ENCODE results near the gene EID2B. TPM values are rescaled to one million over a fixed set of nuclear protein-coding genes. Genes with fewer than 3 reads are reported as not detected.

Gene EID2B
- total and polyA plus RNA-seq, 9 donors: 2.3 to 7.5 (median 6.2) TPM

- 0 to 1% (median 0%) methylated on average over 53 to 84 of the region's 84 CpGs for WGBS, 3 donors
- Histone ChIP-seq H3K27ac (peak within 1 kb of the TSS; percentile 88 to 93), H3K4me3 (peak within 1 kb of the TSS; percentile 60), H3K4me1 (ENCODE audit: insufficient read depth) (no peaks in the 10 kb centered on the region), H3K36me3 (no peaks in the 10 kb centered on the region), H3K9me3 (no peaks in the 10 kb centered on the region), H3K27me3 (no peaks in the 10 kb centered on the region)
- intact Hi-C loops (cut with DNase I): loop anchor here (10.0 kb wide), 7 partner anchors 65 to 675 kb away; partner anchors contain the start of genes MED29 (in 1 of the 4), PAF1 (in 1 of the 4), SAMD4B (in 1 of the 4) and SUPT5H (in 1 of the 4)
- TF ChIP-seq EP300 (IDR thresholded peaks at IDR 0.05): no peak
- TF ChIP-seq POLR2A (IDR thresholded peaks at IDR 0.05): peak; percentile 87
- TF ChIP-seq CTCF (IDR thresholded peaks at IDR 0.05): peak; percentile 81 to 87 (median 84)
- peak; percentile 94 to 97 (median 95) for DNase-seq
These were observed 7.1 kb upstream of the EID2B start, which contains the start of gene EID2 for GRCh38 chr19:39539518-39540332. EID2 (minus strand) TSS chr19:39540161; CDS start chr19:39540079, 82 bp downstream.

DNA sequence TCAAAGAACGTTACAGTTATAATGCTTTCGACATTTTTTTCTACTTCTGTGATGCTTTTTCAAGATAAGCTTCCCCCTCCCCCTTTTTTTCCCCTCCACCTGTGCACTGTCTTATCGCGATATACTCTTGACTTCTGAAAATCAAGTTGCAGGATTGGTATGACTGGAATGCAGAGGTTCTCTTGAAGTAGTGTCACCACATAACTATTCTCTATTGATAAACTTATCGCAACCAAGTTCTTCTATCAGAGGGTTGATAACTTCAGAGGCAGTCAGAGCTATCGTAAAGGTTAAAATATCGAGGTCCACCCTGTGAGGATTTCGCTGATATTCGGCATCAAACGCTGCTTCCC is 6.5 kb upstream of the EID2B start:
- no peaks in the 10 kb centered on the region for H3K27me3 ChIP-seq
- H3K9me3 ChIP-seq: no peaks in the 10 kb centered on the region
- no peak for DNase-seq
- 1 to 2% (median 2%) methylated on average over 10 of the region's 10 CpGs for WGBS, 3 donors
- no peaks in the 10 kb centered on the region for H3K36me3 ChIP-seq
- peak overlapping the region; percentile 60 for H3K4me3 ChIP-seq
- no peaks in the 10 kb centered on the region for H3K4me1 ChIP-seq (ENCODE audit: insufficient read depth)
- intact Hi-C loops (cut with DNase I): loop anchor here (10.0 kb wide), 6 partner anchors 64 to 424 kb away; partner anchors contain the start of genes MED29 (in 1 of the 4), PAF1 (in 1 of the 4), SAMD4B (in 1 of the 4) and SUPT5H (in 1 of the 4)
- TF ChIP-seq CTCF (IDR thresholded peaks at IDR 0.05) (no peak), POLR2A (IDR thresholded peaks at IDR 0.05) (no peak), EP300 (IDR thresholded peaks at IDR 0.05) (no peak)
- H3K27ac ChIP-seq: peak overlapping the region; percentile 88 to 93

- Histone ChIP-seq H3K4me3 (no peak overlapping the region), H3K27ac (no peak overlapping the region), H3K4me1 (ENCODE audit: insufficient read depth) (peaks cover 1% of the 10 kb centered on the region), H3K27me3 (no peaks in the 10 kb centered on the region), H3K36me3 (no peaks in the 10 kb centered on the region), H3K9me3 (no peaks in the 10 kb centered on the region)
- WGBS, 3 donors: 63 to 79% (median 65%) methylated on average over 3 of the region's 3 CpGs
- no peak for DNase-seq
- no peak for TF ChIP-seq EP300 (IDR thresholded peaks at IDR 0.05)
- no peak for TF ChIP-seq POLR2A (IDR thresholded peaks at IDR 0.05)
- intact Hi-C loops (cut with DNase I): loop anchor here (5.0 to 10.0 kb wide), 7 partner anchors 59 to 419 kb away; partner anchors contain the start of genes SUPT5H (in 2 of the 4), MED29 (in 1 of the 4), PAF1 (in 1 of the 4) and SAMD4B (in 1 of the 4)
These were observed 1.1 kb upstream of the EID2B start for GRCh38 chr19:39533791-39534190.

DNA sequence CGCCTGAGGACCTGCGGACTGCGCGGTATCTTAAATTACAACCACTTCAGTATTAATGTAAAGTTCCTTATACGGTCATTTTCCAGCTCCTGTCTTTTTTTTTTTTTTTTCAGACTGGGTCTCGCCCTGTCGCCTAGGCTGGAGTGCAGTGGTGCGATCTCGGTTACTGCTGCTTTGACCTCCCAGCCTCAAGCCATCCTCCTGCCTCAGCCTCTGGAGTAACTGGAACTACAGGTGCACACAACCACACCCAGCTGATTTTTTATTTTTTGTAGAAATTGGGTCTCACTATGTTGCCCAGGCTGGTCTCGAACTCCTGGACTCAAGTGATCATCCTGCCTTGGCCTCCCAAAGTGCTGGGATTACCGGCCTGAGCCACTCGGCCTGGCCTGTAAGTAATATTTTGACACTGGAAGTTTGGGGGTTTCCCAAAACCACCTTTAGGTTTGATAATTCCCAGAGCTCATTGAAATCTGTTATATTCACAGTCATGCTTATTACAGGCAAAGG is 406 bp upstream of the EID2B start:
- Histone ChIP-seq H3K9me3 (no peaks in the 10 kb centered on the region), H3K27ac (no peak overlapping the region), H3K4me1 (ENCODE audit: insufficient read depth) (peaks cover 1% of the 10 kb centered on the region), H3K4me3 (peak overlapping the region; percentile 95), H3K36me3 (no peaks in the 10 kb centered on the region), H3K27me3 (no peaks in the 10 kb centered on the region)
- WGBS, 3 donors: 15 to 19% (median 17%) methylated on average over 12 of the region's 12 CpGs
- intact Hi-C loops (cut with DNase I): loop anchor here (5.0 to 10.0 kb wide), 7 partner anchors 58 to 418 kb away; partner anchors contain the start of genes SUPT5H (in 2 of the 4), MED29 (in 1 of the 4), PAF1 (in 1 of the 4) and SAMD4B (in 1 of the 4)
- TF ChIP-seq POLR2A (IDR thresholded peaks at IDR 0.05) (no peak), CTCF (IDR thresholded peaks at IDR 0.05) (no peak), EP300 (IDR thresholded peaks at IDR 0.05) (no peak)
- DNase-seq: no peak

Data from ovary (tissue), 9 donors.